Mesenchymal stem cell (in vitro differentiated cells and primary cell): ENCODE results near the gene PRTN3.

Source experiments
- DNase-seq: peaks from one replicate; pipeline ENCODE4 v3.0.0-alpha.2; 2013
- H2AFZ ChIP-seq: one replicate; pipeline ENCODE4 v1.6.1; 2013; ENCODE audit warnings: low read depth, mild to moderate bottlenecking, control low read depth, inconsistent platforms, low read length, moderate library complexity
- H2AK5ac ChIP-seq: 2 replicates; pipeline ENCODE4 v1.6.1; 2013; ENCODE audit warnings: low read length, moderate library complexity, mild to moderate bottlenecking, inconsistent platforms; ENCODE audit not compliant: severe bottlenecking
- H2BK120ac ChIP-seq: one replicate; pipeline ENCODE4 v1.6.1; 2013; ENCODE audit warnings: low read depth, mild to moderate bottlenecking, inconsistent platforms, low read length, moderate library complexity
- H2BK12ac ChIP-seq, 2 experiments: one replicate each; pipeline ENCODE4 v1.6.1; 2013; ENCODE audit warnings: inconsistent platforms in 2 of 2, low read length in 2 of 2, mild to moderate bottlenecking in 2 of 2, moderate library complexity in 2 of 2, control low read depth in 1 of 2
- H2BK15ac ChIP-seq: one replicate; pipeline ENCODE4 v1.6.1; 2013; ENCODE audit warnings: mild to moderate bottlenecking, low read depth, inconsistent platforms; ENCODE audit not compliant: poor library complexity, severe bottlenecking
- H2BK5ac ChIP-seq: 2 replicates; pipeline ENCODE4 v1.6.1; 2013; ENCODE audit warnings: low read depth, mild to moderate bottlenecking, low read length, control low read depth, inconsistent platforms; ENCODE audit not compliant: poor library complexity, severe bottlenecking
- H3K14ac ChIP-seq, 2 experiments: one replicate each; pipeline ENCODE4 v1.6.1; 2013; ENCODE audit warnings: inconsistent platforms in 2 of 2, low read length in 2 of 2, control low read depth in 1 of 2, mild to moderate bottlenecking in 1 of 2, moderate library complexity in 1 of 2
- H3K18ac ChIP-seq, 2 experiments: one replicate each; pipeline ENCODE4 v1.6.1; 2013; ENCODE audit warnings: inconsistent platforms in 2 of 2, low read length in 2 of 2, control low read depth in 1 of 2, low read depth in 1 of 2, mild to moderate bottlenecking in 1 of 2
- H3K23ac ChIP-seq, 2 experiments: one replicate each; pipeline ENCODE4 v1.6.1; 2013; ENCODE audit warnings: inconsistent platforms in 2 of 2, low read length in 2 of 2, mild to moderate bottlenecking in 2 of 2, moderate library complexity in 2 of 2, control low read depth in 1 of 2
- H3K27ac ChIP-seq: 2 replicates; pipeline ENCODE4 v1.5.1; 2013; ENCODE audit warnings: mild to moderate bottlenecking, moderate library complexity, low read length, control low read depth, inconsistent platforms; ENCODE audit not compliant: poor library complexity, severe bottlenecking
- H3K27me3 ChIP-seq, 2 experiments: 2 replicates each; pipeline versions ENCODE4 v1.6.1 to v1.7.0; 2013; ENCODE audit warnings: low read length in 2 of 2, mild to moderate bottlenecking in 2 of 2, moderate library complexity in 2 of 2, control low read depth in 1 of 2, inconsistent platforms in 1 of 2; ENCODE audit not compliant: control insufficient read depth in 1 of 2, insufficient read depth in 1 of 2
- H3K36me3 ChIP-seq, 2 experiments: 2 replicates each; pipeline versions ENCODE4 v1.6.1 to v1.7.0; 2013; ENCODE audit warnings: low read length in 2 of 2, control low read depth in 1 of 2, inconsistent platforms in 1 of 2, low read depth in 1 of 2, mild to moderate bottlenecking in 1 of 2; ENCODE audit not compliant: insufficient read depth in 2 of 2, control insufficient read depth in 1 of 2
- H3K4ac ChIP-seq, 2 experiments: one replicate each; pipeline ENCODE4 v1.6.1; 2013; ENCODE audit warnings: inconsistent platforms in 2 of 2, low read length in 2 of 2, mild to moderate bottlenecking in 2 of 2, moderate library complexity in 2 of 2, control low read depth in 1 of 2, low read depth in 1 of 2
- H3K4me1 ChIP-seq: 2 replicates; pipeline ENCODE4 v1.6.1; 2013; ENCODE audit warnings: low read depth, low read length, control low read depth; ENCODE audit not compliant: control insufficient read depth, insufficient read depth
- H3K4me2 ChIP-seq: 2 replicates; pipeline ENCODE4 v1.6.1; 2013; ENCODE audit warnings: low read length, mild to moderate bottlenecking, inconsistent platforms; ENCODE audit not compliant: poor library complexity, severe bottlenecking
- H3K4me3 ChIP-seq, 2 experiments: 2 replicates each; pipeline versions ENCODE4 v1.5.1 to v1.7.0; 2013; ENCODE audit warnings: low read length in 2 of 2, mild to moderate bottlenecking in 2 of 2, control low read depth in 1 of 2, low read depth in 1 of 2; ENCODE audit not compliant: insufficient read depth in 1 of 2
- H3K79me1 ChIP-seq: replicated peaks from 2 replicates; pipeline ENCODE4 v1.6.1; 2013; ENCODE audit warnings: mild to moderate bottlenecking, control low read depth, low read length, inconsistent platforms; ENCODE audit not compliant: poor library complexity, severe bottlenecking
- H3K9ac ChIP-seq: 2 replicates; pipeline ENCODE4 v1.7.0; 2013; ENCODE audit warnings: mild to moderate bottlenecking, low read length, moderate library complexity
- H3K9me3 ChIP-seq: 2 replicates; pipeline ENCODE4 v1.7.0; 2013; ENCODE audit warnings: mild to moderate bottlenecking, low read length; ENCODE audit not compliant: control insufficient read depth
- H4K8ac ChIP-seq: one replicate; pipeline ENCODE4 v1.6.1; 2013; ENCODE audit warnings: inconsistent platforms, mild to moderate bottlenecking, low read length, moderate library complexity
- H4K91ac ChIP-seq: one replicate; pipeline ENCODE4 v1.6.1; 2013; ENCODE audit warnings: mild to moderate bottlenecking, low read length, inconsistent platforms
- WGBS: methylation state at CpG from one replicate; pipeline ENCODE4 v1.1.7; 2013; ENCODE audit warnings: mixed read lengths; 5-methylcytosine and 5-hydroxymethylcytosine counted together

PRTN3 gene

GRCh38 chr19:870314-870713, 29.5 kb downstream of the PRTN3 start:
- H3K14ac ChIP-seq: no peak overlapping the region
- H3K4me1 ChIP-seq: peaks cover 61% of the 10 kb centered on the region
- no peak overlapping the region for H3K4me2 ChIP-seq
- H3K9ac ChIP-seq: no peak overlapping the region
- H2BK120ac ChIP-seq: no peak overlapping the region
- H3K23ac ChIP-seq: no peak overlapping the region
- H2AK5ac ChIP-seq: no peak overlapping the region
- H3K18ac ChIP-seq: no peak overlapping the region
- no peaks in the 10 kb centered on the region for H3K27me3 ChIP-seq
- H2BK15ac ChIP-seq: no peak overlapping the region
- no peak overlapping the region for H3K4me3 ChIP-seq
- WGBS: 98% methylated on average over 6 of the region's 8 CpGs
- H3K9me3 ChIP-seq: no peaks in the 10 kb centered on the region
- H3K27ac ChIP-seq: no peak overlapping the region
- H2BK12ac ChIP-seq: no peak overlapping the region
- H3K36me3 ChIP-seq: peaks cover 23 to 60% of the 10 kb centered on the region in 2 experiments
- peaks cover 8% of the 10 kb centered on the region for H3K79me1 ChIP-seq
- H3K4ac ChIP-seq: no peak overlapping the region
- H4K91ac ChIP-seq: no peak overlapping the region
- H4K8ac ChIP-seq: no peak overlapping the region
- no peak overlapping the region for H2BK5ac ChIP-seq
- H2AFZ ChIP-seq: no peak overlapping the region
- no peak for DNase-seq

- Histone ChIP-seq H4K8ac (no peak overlapping the region), H3K79me1 (peaks cover 8% of the 10 kb centered on the region), H3K27ac (no peak overlapping the region), H2AFZ (no peak overlapping the region), H2AK5ac (no peak overlapping the region), H2BK12ac (no peak overlapping the region), H3K23ac (no peak overlapping the region), H3K4me2 (no peak overlapping the region), H4K91ac (no peak overlapping the region), H3K4me3 (no peak overlapping the region), H3K36me3 (peaks cover 29 to 67% of the 10 kb centered on the region in 2 experiments), H2BK15ac (no peak overlapping the region), H3K18ac (no peak overlapping the region), H3K9ac (no peak overlapping the region), H2BK5ac (no peak overlapping the region), H3K9me3 (no peaks in the 10 kb centered on the region), H2BK120ac (no peak overlapping the region), H3K14ac (no peak overlapping the region), H3K4ac (no peak overlapping the region), H3K27me3 (no peaks in the 10 kb centered on the region), H3K4me1 (peaks cover 61% of the 10 kb centered on the region)
- WGBS: 93% methylated on average over 28 of the region's 28 CpGs
- DNase-seq: no peak
Measured at GRCh38 chr19:870963-871401, 30.2 kb downstream of the PRTN3 start.

GRCh38 chr19:871446-872265, 30.9 kb downstream of the PRTN3 start:
- Histone ChIP-seq H3K4ac (no peak overlapping the region), H2BK5ac (no peak overlapping the region), H3K9ac (no peak overlapping the region), H4K91ac (no peak overlapping the region), H3K4me2 (no peak overlapping the region), H3K79me1 (peaks cover 8% of the 10 kb centered on the region), H2AK5ac (no peak overlapping the region), H3K36me3 (peaks cover 36 to 73% of the 10 kb centered on the region in 2 experiments), H3K23ac (no peak overlapping the region), H2BK15ac (no peak overlapping the region), H3K14ac (no peak overlapping the region), H4K8ac (no peak overlapping the region), H3K4me1 (peaks cover 59% of the 10 kb centered on the region), H3K18ac (no peak overlapping the region), H3K27ac (no peak overlapping the region), H3K9me3 (no peaks in the 10 kb centered on the region), H2AFZ (no peak overlapping the region), H2BK120ac (no peak overlapping the region), H2BK12ac (peak overlapping the region in 1 of 2 experiments; percentile 48), H3K4me3 (no peak overlapping the region), H3K27me3 (no peaks in the 10 kb centered on the region)
- DNase-seq: peak; percentile 37
- WGBS: 91% methylated on average over 21 of the region's 33 CpGs

- Histone ChIP-seq H3K27me3 (no peaks in the 10 kb centered on the region), H3K4ac (no peak overlapping the region), H3K14ac (no peak overlapping the region), H3K27ac (no peak overlapping the region), H3K36me3 (peaks cover 39 to 81% of the 10 kb centered on the region in 2 experiments), H3K4me3 (no peak overlapping the region), H4K8ac (no peak overlapping the region), H3K23ac (no peak overlapping the region), H3K18ac (no peak overlapping the region), H3K9ac (no peak overlapping the region), H4K91ac (peak overlapping the region; percentile 20), H2BK5ac (no peak overlapping the region), H2BK12ac (no peak overlapping the region), H2BK15ac (no peak overlapping the region), H2AK5ac (no peak overlapping the region), H3K79me1 (peaks cover 8% of the 10 kb centered on the region), H3K4me2 (no peak overlapping the region), H2BK120ac (no peak overlapping the region), H2AFZ (no peak overlapping the region), H3K9me3 (no peaks in the 10 kb centered on the region), H3K4me1 (peaks cover 54% of the 10 kb centered on the region)
- DNase-seq: peak; percentile 65
- 73% methylated on average over 26 of the region's 27 CpGs for WGBS
Measured at GRCh38 chr19:872266-872951, 31.6 kb downstream of the PRTN3 start.
